GM12801 (cell line): Measurements from ENCODE around the gene SEMA6A.

Source experiments
- CTCF ChIP-seq: IDR thresholded peaks from one replicate; pipeline ENCODE4 v1.5.1; 2011; ENCODE audit warnings: control low read depth; ENCODE audit not compliant: insufficient read length; ENCODE audit errors: extremely low read depth

SEMA6A gene

GRCh38 chr5:116507051-116507537 is 67.5 kb downstream of the SEMA6A start:
- no peak for TF ChIP-seq CTCF

GRCh38 chr5:116506488-116506887 is 68.1 kb downstream of the SEMA6A start:
- no peak for TF ChIP-seq CTCF

GRCh38 chr5:116504593-116505166 is 69.9 kb downstream of the SEMA6A start:
- no peak for TF ChIP-seq CTCF

- TF ChIP-seq CTCF, result no peak
These were observed 72.0 kb downstream of the SEMA6A start for GRCh38 chr5:116502616-116503015.

GRCh38 chr5:116502138-116502537 is 72.5 kb downstream of the SEMA6A start:
- TF ChIP-seq CTCF, result no peak

GRCh38 chr5:116498503-116499048 is 76.0 kb downstream of the SEMA6A start:
- no peak for TF ChIP-seq CTCF

- TF ChIP-seq CTCF, result no peak
These were observed 77.0 kb downstream of the SEMA6A start for GRCh38 chr5:116497631-116498030.
